ENCODE measurements around the gene ATAD3A. TPM values are rescaled to one million over a fixed set of nuclear protein-coding genes. Genes with fewer than 3 reads are reported as not detected.

ATAD3A gene
- total and polyA plus RNA-seq, 2 experiments from 2014 or later = 36.5 to 80.3 TPM

DNA sequence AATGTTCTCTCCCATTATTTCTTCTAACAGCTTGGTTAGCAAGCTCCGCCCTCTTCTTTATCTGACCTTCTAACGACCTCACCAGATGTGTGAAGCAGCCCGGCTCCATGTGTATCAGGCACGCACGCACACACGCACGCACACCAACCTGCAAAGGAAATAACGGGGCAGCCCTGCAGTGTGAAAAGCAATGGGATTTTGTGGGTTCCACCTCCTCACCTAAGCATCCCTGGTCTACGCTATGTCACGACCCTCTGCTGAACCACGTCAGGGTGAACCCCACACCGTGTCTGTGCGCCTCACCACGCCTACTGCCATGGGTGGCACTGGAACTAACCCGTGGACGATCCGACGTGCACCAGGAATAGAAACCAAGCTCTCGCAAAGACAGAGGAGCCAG is 52.3 kb downstream of the ATAD3A start:
- Histone ChIP-seq H3K4me2 (no peak overlapping the region), H3K27me3 (ENCODE audit: insufficient read depth) (no peaks in the 10 kb centered on the region), H2AFZ (no peak overlapping the region), H3K27ac (ENCODE audit: low read depth) (no peak overlapping the region), H3K79me2 (replicated peaks; ENCODE audit: insufficient read depth) (peaks cover 63% of the 10 kb centered on the region), H3K9me2 (ENCODE audit: insufficient read depth) (no peaks in the 10 kb centered on the region), H3K4me1 (ENCODE audit: insufficient read depth) (peaks cover 24% of the 10 kb centered on the region), H3F3A (replicated peaks; ENCODE audit: low read depth) (peaks cover 34% of the 10 kb centered on the region), H3K36me3 (ENCODE audit: insufficient read depth) (peaks cover 23% of the 10 kb centered on the region), H4K20me1 (replicated peaks; ENCODE audit: insufficient read depth) (peaks cover 56% of the 10 kb centered on the region), H3K4me3 (no peak overlapping the region)
- no peak for DNase-seq (ENCODE audit: low spot score)
- TF ChIP-seq NANOG (IDR thresholded peaks at IDR 0.05; ENCODE audit: borderline replicate concordance) (no peak), EZH2phosphoT487 (IDR thresholded peaks at IDR 0.05; ENCODE audit: unreplicated experiment) (no peak), EZH2 (IDR thresholded peaks at IDR 0.05; ENCODE audit: low read depth, unreplicated experiment) (no peak), STAT1 (IDR thresholded peaks at IDR 0.05; ENCODE audit: unreplicated experiment) (no peak), POLR2AphosphoS5 (IDR thresholded peaks at IDR 0.05; ENCODE audit: low read depth) (no peak), JUNB (IDR thresholded peaks at IDR 0.05; ENCODE audit: unreplicated experiment) (no peak), ZNF114 (CRISPR knock-in tag; IDR thresholded peaks at IDR 0.05) (no peak), ZNF331 (CRISPR knock-in tag; IDR thresholded peaks at IDR 0.05; ENCODE audit: low read depth) (no peak), CREB1 (CRISPR knock-in tag; IDR thresholded peaks at IDR 0.05; ENCODE audit: low read depth) (no peak)
- TF ChIP-seq, protein P1, sequence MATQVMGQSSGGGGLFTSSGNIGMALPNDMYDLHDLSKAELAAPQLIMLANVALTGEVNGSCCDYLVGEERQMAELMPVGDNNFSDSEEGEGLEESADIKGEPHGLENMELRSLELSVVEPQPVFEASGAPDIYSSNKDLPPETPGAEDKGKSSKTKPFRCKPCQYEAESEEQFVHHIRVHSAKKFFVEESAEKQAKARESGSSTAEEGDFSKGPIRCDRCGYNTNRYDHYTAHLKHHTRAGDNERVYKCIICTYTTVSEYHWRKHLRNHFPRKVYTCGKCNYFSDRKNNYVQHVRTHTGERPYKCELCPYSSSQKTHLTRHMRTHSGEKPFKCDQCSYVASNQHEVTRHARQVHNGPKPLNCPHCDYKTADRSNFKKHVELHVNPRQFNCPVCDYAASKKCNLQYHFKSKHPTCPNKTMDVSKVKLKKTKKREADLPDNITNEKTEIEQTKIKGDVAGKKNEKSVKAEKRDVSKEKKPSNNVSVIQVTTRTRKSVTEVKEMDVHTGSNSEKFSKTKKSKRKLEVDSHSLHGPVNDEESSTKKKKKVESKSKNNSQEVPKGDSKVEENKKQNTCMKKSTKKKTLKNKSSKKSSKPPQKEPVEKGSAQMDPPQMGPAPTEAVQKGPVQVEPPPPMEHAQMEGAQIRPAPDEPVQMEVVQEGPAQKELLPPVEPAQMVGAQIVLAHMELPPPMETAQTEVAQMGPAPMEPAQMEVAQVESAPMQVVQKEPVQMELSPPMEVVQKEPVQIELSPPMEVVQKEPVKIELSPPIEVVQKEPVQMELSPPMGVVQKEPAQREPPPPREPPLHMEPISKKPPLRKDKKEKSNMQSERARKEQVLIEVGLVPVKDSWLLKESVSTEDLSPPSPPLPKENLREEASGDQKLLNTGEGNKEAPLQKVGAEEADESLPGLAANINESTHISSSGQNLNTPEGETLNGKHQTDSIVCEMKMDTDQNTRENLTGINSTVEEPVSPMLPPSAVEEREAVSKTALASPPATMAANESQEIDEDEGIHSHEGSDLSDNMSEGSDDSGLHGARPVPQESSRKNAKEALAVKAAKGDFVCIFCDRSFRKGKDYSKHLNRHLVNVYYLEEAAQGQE (IDR thresholded peaks at IDR 0.05; ENCODE audit: unreplicated experiment) = no peak
- TF ChIP-seq, protein P2, sequence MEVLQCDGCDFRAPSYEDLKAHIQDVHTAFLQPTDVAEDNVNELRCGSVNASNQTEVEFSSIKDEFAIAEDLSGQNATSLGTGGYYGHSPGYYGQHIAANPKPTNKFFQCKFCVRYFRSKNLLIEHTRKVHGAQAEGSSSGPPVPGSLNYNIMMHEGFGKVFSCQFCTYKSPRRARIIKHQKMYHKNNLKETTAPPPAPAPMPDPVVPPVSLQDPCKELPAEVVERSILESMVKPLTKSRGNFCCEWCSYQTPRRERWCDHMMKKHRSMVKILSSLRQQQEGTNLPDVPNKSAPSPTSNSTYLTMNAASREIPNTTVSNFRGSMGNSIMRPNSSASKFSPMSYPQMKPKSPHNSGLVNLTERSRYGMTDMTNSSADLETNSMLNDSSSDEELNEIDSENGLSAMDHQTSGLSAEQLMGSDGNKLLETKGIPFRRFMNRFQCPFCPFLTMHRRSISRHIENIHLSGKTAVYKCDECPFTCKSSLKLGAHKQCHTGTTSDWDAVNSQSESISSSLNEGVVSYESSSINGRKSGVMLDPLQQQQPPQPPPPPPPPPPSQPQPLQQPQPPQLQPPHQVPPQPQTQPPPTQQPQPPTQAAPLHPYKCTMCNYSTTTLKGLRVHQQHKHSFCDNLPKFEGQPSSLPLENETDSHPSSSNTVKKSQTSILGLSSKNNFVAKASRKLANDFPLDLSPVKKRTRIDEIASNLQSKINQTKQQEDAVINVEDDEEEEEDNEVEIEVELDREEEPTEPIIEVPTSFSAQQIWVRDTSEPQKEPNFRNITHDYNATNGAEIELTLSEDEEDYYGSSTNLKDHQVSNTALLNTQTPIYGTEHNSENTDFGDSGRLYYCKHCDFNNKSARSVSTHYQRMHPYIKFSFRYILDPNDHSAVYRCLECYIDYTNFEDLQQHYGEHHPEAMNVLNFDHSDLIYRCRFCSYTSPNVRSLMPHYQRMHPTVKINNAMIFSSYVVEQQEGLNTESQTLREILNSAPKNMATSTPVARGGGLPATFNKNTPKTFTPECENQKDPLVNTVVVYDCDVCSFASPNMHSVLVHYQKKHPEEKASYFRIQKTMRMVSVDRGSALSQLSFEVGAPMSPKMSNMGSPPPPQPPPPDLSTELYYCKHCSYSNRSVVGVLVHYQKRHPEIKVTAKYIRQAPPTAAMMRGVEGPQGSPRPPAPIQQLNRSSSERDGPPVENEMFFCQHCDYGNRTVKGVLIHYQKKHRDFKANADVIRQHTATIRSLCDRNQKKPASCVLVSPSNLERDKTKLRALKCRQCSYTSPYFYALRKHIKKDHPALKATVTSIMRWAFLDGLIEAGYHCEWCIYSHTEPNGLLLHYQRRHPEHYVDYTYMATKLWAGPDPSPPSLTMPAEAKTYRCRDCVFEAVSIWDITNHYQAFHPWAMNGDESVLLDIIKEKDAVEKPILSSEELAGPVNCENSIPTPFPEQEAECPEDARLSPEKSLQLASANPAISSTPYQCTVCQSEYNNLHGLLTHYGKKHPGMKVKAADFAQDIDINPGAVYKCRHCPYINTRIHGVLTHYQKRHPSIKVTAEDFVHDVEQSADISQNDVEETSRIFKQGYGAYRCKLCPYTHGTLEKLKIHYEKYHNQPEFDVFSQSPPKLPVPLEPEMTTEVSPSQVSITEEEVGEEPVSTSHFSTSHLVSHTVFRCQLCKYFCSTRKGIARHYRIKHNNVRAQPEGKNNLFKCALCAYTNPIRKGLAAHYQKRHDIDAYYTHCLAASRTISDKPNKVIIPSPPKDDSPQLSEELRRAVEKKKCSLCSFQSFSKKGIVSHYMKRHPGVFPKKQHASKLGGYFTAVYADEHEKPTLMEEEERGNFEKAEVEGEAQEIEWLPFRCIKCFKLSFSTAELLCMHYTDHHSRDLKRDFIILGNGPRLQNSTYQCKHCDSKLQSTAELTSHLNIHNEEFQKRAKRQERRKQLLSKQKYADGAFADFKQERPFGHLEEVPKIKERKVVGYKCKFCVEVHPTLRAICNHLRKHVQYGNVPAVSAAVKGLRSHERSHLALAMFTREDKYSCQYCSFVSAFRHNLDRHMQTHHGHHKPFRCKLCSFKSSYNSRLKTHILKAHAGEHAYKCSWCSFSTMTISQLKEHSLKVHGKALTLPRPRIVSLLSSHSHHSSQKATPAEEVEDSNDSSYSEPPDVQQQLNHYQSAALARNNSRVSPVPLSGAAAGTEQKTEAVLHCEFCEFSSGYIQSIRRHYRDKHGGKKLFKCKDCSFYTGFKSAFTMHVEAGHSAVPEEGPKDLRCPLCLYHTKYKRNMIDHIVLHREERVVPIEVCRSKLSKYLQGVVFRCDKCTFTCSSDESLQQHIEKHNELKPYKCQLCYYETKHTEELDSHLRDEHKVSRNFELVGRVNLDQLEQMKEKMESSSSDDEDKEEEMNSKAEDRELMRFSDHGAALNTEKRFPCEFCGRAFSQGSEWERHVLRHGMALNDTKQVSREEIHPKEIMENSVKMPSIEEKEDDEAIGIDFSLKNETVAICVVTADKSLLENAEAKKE (CRISPR knock-in tag; IDR thresholded peaks at IDR 0.05) = no peak
- TF ChIP-seq, protein P3, sequence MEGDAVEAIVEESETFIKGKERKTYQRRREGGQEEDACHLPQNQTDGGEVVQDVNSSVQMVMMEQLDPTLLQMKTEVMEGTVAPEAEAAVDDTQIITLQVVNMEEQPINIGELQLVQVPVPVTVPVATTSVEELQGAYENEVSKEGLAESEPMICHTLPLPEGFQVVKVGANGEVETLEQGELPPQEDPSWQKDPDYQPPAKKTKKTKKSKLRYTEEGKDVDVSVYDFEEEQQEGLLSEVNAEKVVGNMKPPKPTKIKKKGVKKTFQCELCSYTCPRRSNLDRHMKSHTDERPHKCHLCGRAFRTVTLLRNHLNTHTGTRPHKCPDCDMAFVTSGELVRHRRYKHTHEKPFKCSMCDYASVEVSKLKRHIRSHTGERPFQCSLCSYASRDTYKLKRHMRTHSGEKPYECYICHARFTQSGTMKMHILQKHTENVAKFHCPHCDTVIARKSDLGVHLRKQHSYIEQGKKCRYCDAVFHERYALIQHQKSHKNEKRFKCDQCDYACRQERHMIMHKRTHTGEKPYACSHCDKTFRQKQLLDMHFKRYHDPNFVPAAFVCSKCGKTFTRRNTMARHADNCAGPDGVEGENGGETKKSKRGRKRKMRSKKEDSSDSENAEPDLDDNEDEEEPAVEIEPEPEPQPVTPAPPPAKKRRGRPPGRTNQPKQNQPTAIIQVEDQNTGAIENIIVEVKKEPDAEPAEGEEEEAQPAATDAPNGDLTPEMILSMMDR (conservative IDR thresholded peaks at IDR 0.05; ENCODE audit: low read depth in 2 of 2) = no peak
- TF ChIP-seq, protein P4, sequence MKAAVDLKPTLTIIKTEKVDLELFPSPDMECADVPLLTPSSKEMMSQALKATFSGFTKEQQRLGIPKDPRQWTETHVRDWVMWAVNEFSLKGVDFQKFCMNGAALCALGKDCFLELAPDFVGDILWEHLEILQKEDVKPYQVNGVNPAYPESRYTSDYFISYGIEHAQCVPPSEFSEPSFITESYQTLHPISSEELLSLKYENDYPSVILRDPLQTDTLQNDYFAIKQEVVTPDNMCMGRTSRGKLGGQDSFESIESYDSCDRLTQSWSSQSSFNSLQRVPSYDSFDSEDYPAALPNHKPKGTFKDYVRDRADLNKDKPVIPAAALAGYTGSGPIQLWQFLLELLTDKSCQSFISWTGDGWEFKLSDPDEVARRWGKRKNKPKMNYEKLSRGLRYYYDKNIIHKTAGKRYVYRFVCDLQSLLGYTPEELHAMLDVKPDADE (IDR thresholded peaks at IDR 0.05) = no peak
- peaks cover 10% of the 10 kb centered on the region for H3K27me3 Mint-ChIP-seq (ENCODE audit: insufficient read depth, low read depth, poor library complexity)
- H3K27ac Mint-ChIP-seq = no peak overlapping the region
- H3K4me1 Mint-ChIP-seq = peaks cover 10% of the 10 kb centered on the region; the same call in 2 of the 3 replicates
- peaks cover 67% of the 10 kb centered on the region for H3K36me3 Mint-ChIP-seq (ENCODE audit: low read depth)
- no peaks in the 10 kb centered on the region; the same call in 2 of the 3 replicates for H3K9me3 Mint-ChIP-seq
- ATAC-seq = no peak
- H3K4me3 Mint-ChIP-seq = no peak overlapping the region

Data from GM23338 (cell line).